ENCODE data around the gene NEK1.

Gene NEK1

GRCh38 chr4:169398316-169398715 is 214.1 kb downstream of the NEK1 start:
- TF ChIP-seq CTCF (IDR thresholded peaks at IDR 0.05; ENCODE audit: control insufficient read depth, extremely low read depth, insufficient read depth) = no peak
- DNase-seq (ENCODE audit: low read depth) = no peak
- no peak overlapping the region for H3K4me3 ChIP-seq (ENCODE audit: low read depth, low read length)

GRCh38 chr4:169397762-169398161 is 214.6 kb downstream of the NEK1 start:
- DNase-seq (ENCODE audit: low read depth) = no peak
- H3K4me3 ChIP-seq (ENCODE audit: low read depth, low read length) = no peak overlapping the region
- no peak for TF ChIP-seq CTCF (IDR thresholded peaks at IDR 0.05; ENCODE audit: control insufficient read depth, extremely low read depth, insufficient read depth)

- no peak overlapping the region for H3K4me3 ChIP-seq (ENCODE audit: low read depth, low read length)
- no peak for TF ChIP-seq CTCF (IDR thresholded peaks at IDR 0.05; ENCODE audit: control insufficient read depth, extremely low read depth, insufficient read depth)
- no peak for DNase-seq (ENCODE audit: low read depth)
Measured at GRCh38 chr4:169385376-169385775, 227.0 kb downstream of the NEK1 start.

- no peak for DNase-seq (ENCODE audit: low read depth)
- no peak overlapping the region for H3K4me3 ChIP-seq (ENCODE audit: low read depth, low read length)
- TF ChIP-seq CTCF (IDR thresholded peaks at IDR 0.05; ENCODE audit: control insufficient read depth, extremely low read depth, insufficient read depth) = no peak
Measured at GRCh38 chr4:169384779-169385178, 227.6 kb downstream of the NEK1 start.

- no peak overlapping the region for H3K4me3 ChIP-seq (ENCODE audit: low read depth, low read length)
- DNase-seq (ENCODE audit: low read depth) = no peak
- no peak for TF ChIP-seq CTCF (IDR thresholded peaks at IDR 0.05; ENCODE audit: control insufficient read depth, extremely low read depth, insufficient read depth)
Measured at GRCh38 chr4:169383724-169384123, 228.7 kb downstream of the NEK1 start.

GRCh38 chr4:169379688-169380087 is 232.7 kb downstream of the NEK1 start:
- H3K4me3 ChIP-seq (ENCODE audit: low read depth, low read length) = no peak overlapping the region
- TF ChIP-seq CTCF (IDR thresholded peaks at IDR 0.05; ENCODE audit: control insufficient read depth, extremely low read depth, insufficient read depth) = no peak
- DNase-seq (ENCODE audit: low read depth) = no peak

- no peak for TF ChIP-seq CTCF (IDR thresholded peaks at IDR 0.05; ENCODE audit: control insufficient read depth, extremely low read depth, insufficient read depth)
- DNase-seq (ENCODE audit: low read depth) = no peak
- H3K4me3 ChIP-seq (ENCODE audit: low read depth, low read length) = no peak overlapping the region
Measured at GRCh38 chr4:169377367-169377766, 235.0 kb downstream of the NEK1 start.

Data from LNCaP clone FGC (cell line).